GM10248 (cell line): ENCODE results near the gene TTC22.

Experiments used
- CTCF ChIA-PET: fragments of 300-600 bp; sonication (Branson Sonifier 250); formaldehyde crosslinking; extraction: SDS; loops from one replicate; lab custom pipeline; 2021; ENCODE audit warnings: antibody characterized with exemption; lab: Yijun Ruan, JAX
- POLR2A ChIA-PET: fragments of 350-650 bp; sonication (Branson Sonifier 250); formaldehyde crosslinking; extraction: SDS; loops from one replicate; lab custom pipeline; 2020; ENCODE audit warnings: antibody characterized with exemption; lab: Yijun Ruan, JAX
- DNase-seq: peaks from one replicate; pipeline ENCODE4 v3.0.0; 2012; ENCODE audit errors: extremely low spot score
- TF ChIP-seq, protein P1 (sequence below): IDR thresholded peaks from 2 replicates; pipeline ENCODE4 v1.5.1; 2012; ENCODE audit warnings: mild to moderate bottlenecking, low read depth; ENCODE audit errors: extremely low read depth, missing control alignments, control extremely low read depth

The TTC22 gene

DNA sequence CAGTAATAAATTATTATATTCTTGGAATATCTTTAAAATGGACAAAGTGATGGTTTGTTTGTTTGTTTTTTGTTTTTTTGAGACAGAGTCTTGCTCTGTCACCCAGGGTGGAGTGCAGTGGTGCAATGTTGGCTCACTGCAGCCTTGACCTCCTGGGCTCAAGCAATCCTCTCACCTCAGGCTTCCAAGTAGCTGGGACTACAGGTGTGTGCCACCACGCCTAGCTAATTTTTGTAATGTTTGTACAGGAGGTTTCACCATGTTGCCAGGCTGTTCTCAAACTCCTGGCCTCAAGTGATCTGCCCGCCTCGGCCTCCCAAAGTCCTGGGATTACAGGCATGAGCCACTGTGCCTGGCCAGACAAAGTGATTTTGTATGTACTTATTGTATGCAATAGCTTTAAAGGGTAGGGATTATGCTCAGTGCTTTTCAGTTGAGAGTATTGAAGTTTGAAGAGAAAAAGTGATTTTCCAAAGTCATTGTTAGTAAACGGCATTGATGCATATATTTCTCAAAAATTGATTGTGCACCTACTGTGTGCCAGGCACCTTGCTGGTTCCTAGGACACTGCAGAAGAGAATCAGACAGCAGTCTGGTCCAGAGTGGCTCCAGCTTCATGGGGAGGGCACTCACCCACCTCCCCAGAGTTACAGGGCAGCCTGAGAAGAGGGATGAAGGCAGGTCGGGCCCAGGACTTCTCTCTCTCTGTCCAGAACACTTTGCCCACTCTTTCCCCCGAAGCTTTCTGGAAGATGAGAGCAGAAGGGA is 34.2 kb upstream of the TTC22 start:
- ChIA-PET POLR2A (no interaction called here), CTCF (interaction anchor here (1.6 kb wide), 1 partner anchor 25 kb away, joined by 3 read pairs; no protein-coding TSS in a partner anchor)
- TF ChIP-seq, protein P1, sequence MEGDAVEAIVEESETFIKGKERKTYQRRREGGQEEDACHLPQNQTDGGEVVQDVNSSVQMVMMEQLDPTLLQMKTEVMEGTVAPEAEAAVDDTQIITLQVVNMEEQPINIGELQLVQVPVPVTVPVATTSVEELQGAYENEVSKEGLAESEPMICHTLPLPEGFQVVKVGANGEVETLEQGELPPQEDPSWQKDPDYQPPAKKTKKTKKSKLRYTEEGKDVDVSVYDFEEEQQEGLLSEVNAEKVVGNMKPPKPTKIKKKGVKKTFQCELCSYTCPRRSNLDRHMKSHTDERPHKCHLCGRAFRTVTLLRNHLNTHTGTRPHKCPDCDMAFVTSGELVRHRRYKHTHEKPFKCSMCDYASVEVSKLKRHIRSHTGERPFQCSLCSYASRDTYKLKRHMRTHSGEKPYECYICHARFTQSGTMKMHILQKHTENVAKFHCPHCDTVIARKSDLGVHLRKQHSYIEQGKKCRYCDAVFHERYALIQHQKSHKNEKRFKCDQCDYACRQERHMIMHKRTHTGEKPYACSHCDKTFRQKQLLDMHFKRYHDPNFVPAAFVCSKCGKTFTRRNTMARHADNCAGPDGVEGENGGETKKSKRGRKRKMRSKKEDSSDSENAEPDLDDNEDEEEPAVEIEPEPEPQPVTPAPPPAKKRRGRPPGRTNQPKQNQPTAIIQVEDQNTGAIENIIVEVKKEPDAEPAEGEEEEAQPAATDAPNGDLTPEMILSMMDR = no peak
- no peak for DNase-seq

DNA sequence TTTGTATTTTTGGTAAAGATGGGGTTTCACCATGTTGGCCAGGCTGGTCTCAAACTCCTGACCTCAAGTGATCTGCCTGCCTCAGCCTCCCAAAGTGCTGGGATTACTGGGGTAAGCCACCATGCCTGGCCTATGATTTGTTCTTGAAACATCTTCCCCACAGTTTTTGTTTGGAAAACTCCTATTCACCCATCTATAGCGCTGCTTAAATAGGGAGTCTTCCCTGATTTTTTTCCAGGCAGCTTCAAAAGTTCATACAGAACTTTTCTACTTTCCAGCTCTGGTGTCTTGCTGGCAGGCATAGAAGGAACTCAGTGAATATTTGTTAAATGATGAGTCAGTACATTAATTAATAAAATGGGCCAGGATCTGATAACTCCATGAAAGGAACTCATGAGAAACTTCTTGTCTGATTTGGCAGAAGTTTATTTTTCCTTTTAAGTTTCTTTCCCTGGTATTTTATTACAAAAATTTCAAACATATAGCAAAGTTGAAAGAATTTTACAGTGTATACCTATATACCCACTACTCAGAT is 33.0 kb upstream of the TTC22 start:
- DNase-seq = no peak
- TF ChIP-seq, protein P1 = no peak
- ChIA-PET POLR2A (no interaction called here), CTCF (interaction anchor here (1.3 to 1.6 kb wide), 3 partner anchors 13 to 24 kb away, joined by 3 read pairs; no protein-coding TSS in a partner anchor)

DNA sequence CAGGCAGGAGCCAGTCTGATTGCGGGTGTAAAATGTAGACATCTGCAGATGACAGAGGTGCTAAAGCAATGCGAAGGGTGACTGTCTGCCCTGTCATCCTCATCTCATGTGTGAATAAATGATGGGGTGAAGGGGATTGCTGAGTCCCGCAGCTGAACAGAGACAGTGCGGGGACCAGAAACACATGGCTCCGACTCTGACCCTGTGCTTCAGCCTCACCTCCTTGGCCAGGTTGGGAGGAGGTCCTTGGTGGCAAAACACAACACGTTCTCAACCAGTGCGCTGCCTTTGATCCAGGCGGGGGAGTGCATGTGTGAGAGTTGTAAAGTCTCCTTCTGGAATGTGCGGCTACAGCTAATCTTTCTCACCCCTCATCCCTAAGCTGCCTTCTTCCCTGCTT is 32.0 kb upstream of the TTC22 start:
- ChIA-PET CTCF (interaction anchor here (1.3 to 1.4 kb wide), 2 partner anchors 14 to 20 kb away, joined by 3 read pairs; no protein-coding TSS in a partner anchor), POLR2A (no interaction called here)
- TF ChIP-seq, protein P1 = no peak
- DNase-seq = no peak

- TF ChIP-seq, protein P1 = no peak
- POLR2A ChIA-PET = no interaction called here
- no peak for DNase-seq
- CTCF ChIA-PET = interaction anchor here (0.8 to 1.5 kb wide), 2 partner anchors 11 to 170 kb away, joined by 3 read pairs; no protein-coding TSS in a partner anchor
These were observed 25.2 kb upstream of the TTC22 start for GRCh38 chr1:54826226-54826816.

GRCh38 chr1:54825696-54826095 is 24.6 kb upstream of the TTC22 start:
- ChIA-PET CTCF (interaction anchor here (0.8 to 1.5 kb wide), 2 partner anchors 10 to 171 kb away, joined by 3 read pairs; no protein-coding TSS in a partner anchor), POLR2A (no interaction called here)
- TF ChIP-seq, protein P1 = no peak
- DNase-seq = no peak

- POLR2A ChIA-PET = no interaction called here
- CTCF ChIA-PET = interaction anchor here (1.1 kb wide), 1 partner anchor 9 kb away, joined by 3 read pairs; no protein-coding TSS in a partner anchor
- TF ChIP-seq, protein P1 = no peak
- DNase-seq = no peak
These were observed 22.5 kb upstream of the TTC22 start for GRCh38 chr1:54823670-54824069.
